Measurements from ENCODE around the gene BZW1.

The BZW1 gene

GRCh38 chr2:200811333-200812121 is at the start of gene BZW1:
Gene BZW1 (plus strand): TSS chr2:200811910. CDS start chr2:200813218, 1,308 bp downstream.
- DNase-seq = peak; percentile 88 to 93

GRCh38 chr2:200762127-200762526 is 49.6 kb upstream of the BZW1 start:
- no peak for DNase-seq

- no peak for DNase-seq
Measured at GRCh38 chr2:200763422-200763821, 48.3 kb upstream of the BZW1 start.

- no peak for DNase-seq
Measured at GRCh38 chr2:200765139-200765951, 46.4 kb upstream of the BZW1 start.

GRCh38 chr2:200765995-200766660 is 45.6 kb upstream of the BZW1 start:
- peak in 1 of 2 experiments; percentile 12 for DNase-seq

GRCh38 chr2:200767111-200767885 is 44.4 kb upstream of the BZW1 start:
- no peak for DNase-seq

GRCh38 chr2:200770847-200771246 is 40.9 kb upstream of the BZW1 start:
- DNase-seq = no peak

- DNase-seq = no peak
Measured at GRCh38 chr2:200772620-200773019, 39.1 kb upstream of the BZW1 start.

GRCh38 chr2:200773083-200773482 is 38.6 kb upstream of the BZW1 start:
- no peak for DNase-seq

- DNase-seq = no peak
Measured at GRCh38 chr2:200774920-200775319, 36.8 kb upstream of the BZW1 start.

- no peak for DNase-seq
Measured at GRCh38 chr2:200777275-200777674, 34.4 kb upstream of the BZW1 start.

GRCh38 chr2:200778038-200778437 is 33.7 kb upstream of the BZW1 start:
- DNase-seq = no peak

- no peak for DNase-seq
Measured at GRCh38 chr2:200779214-200779613, 32.5 kb upstream of the BZW1 start.

GRCh38 chr2:200781616-200782015 is 30.1 kb upstream of the BZW1 start:
- no peak for DNase-seq

GRCh38 chr2:200782251-200782650 is 29.5 kb upstream of the BZW1 start:
- DNase-seq = no peak

- no peak for DNase-seq
Measured at GRCh38 chr2:200784215-200784614, 27.5 kb upstream of the BZW1 start.

- DNase-seq = peak; percentile 41 to 54
Measured at GRCh38 chr2:200786423-200786822, 25.3 kb upstream of the BZW1 start.

- DNase-seq = peak in 1 of 2 experiments; percentile 15
Measured at GRCh38 chr2:200786826-200787225, 24.9 kb upstream of the BZW1 start.

GRCh38 chr2:200787351-200788120 is 24.2 kb upstream of the BZW1 start:
- DNase-seq = peak in 1 of 2 experiments; percentile 4

- DNase-seq = no peak
Measured at GRCh38 chr2:200788121-200788718, 23.5 kb upstream of the BZW1 start.

GRCh38 chr2:200790185-200790584 is 21.5 kb upstream of the BZW1 start:
- no peak for DNase-seq

Data from SHP77 (cell line).